Transverse colon (tissue), 4 donors: ENCODE data around the gene MPL.

ENCODE experiments used
- CTCF ChIP-seq, 5 experiments: fragments of 200-600 bp in 3 of 5; fragments of 450-650 bp in 2 of 5; sonication (generic) in 3 of 5; IDR thresholded peaks; 1 replicate in 2 of 5; 2 replicates in 3 of 5; pipeline ENCODE4 v1.5.1; 2016 to 2017; ENCODE audit warnings: antibody characterized with exemption in 5 of 5, inconsistent platforms in 3 of 5, mild to moderate bottlenecking in 2 of 5, moderate library complexity in 1 of 5
- POLR2A ChIP-seq: fragments of 450-650 bp; IDR thresholded peaks from one replicate; pipeline ENCODE4 v1.6.1; 2016; ENCODE audit warnings: antibody characterized with exemption, mild to moderate bottlenecking, moderate library complexity
- POLR2AphosphoS5 ChIP-seq, 3 donors: sonication (generic); formaldehyde crosslinking; IDR thresholded peaks; one replicate each; pipeline ENCODE4 v1.6.1; 2016; ENCODE audit warnings: antibody characterized with exemption in 3 of 3

GRCh38 chr1:43308635-43309404 is 28.8 kb upstream of the MPL start:
- TF ChIP-seq CTCF (IDR thresholded peaks at IDR 0.05) (no peak), POLR2A (no peak), POLR2AphosphoS5 (IDR thresholded peaks at IDR 0.05) (no peak)
